GM18499 (cell line): ENCODE data around the gene CLDN24.

Experiments
- ATAC-seq: cut with Tn5 transposase; IDR thresholded peaks from one replicate; pipeline ENCODE4 v1.9.1; 2021; ENCODE audit warnings: moderate number of reproducible peaks; ENCODE audit not compliant: insufficient read depth, unreplicated experiment

CLDN24 gene

GRCh38 chr4:183322326-183322725 lies at the start of gene CLDN24:
CLDN24 (minus strand) TSS chr4:183322426; CDS start chr4:183322426, 0 bp downstream.
- ATAC-seq = no peak

- no peak for ATAC-seq
Measured at GRCh38 chr4:183370786-183371185, 48.6 kb upstream of the CLDN24 start.

GRCh38 chr4:183369073-183369472 lies 46.8 kb upstream of the CLDN24 start:
- ATAC-seq = no peak

GRCh38 chr4:183366206-183366835 lies 44.1 kb upstream of the CLDN24 start:
- ATAC-seq = no peak

GRCh38 chr4:183364025-183364424 lies 41.8 kb upstream of the CLDN24 start:
- no peak for ATAC-seq

GRCh38 chr4:183362916-183363542 lies 40.8 kb upstream of the CLDN24 start:
- ATAC-seq = no peak

GRCh38 chr4:183362036-183362435 lies 39.8 kb upstream of the CLDN24 start:
- no peak for ATAC-seq

GRCh38 chr4:183360161-183360919 lies 38.1 kb upstream of the CLDN24 start:
- ATAC-seq = no peak

GRCh38 chr4:183358215-183358755 lies 36.1 kb upstream of the CLDN24 start:
- no peak for ATAC-seq

GRCh38 chr4:183356931-183357675 lies 34.9 kb upstream of the CLDN24 start:
- ATAC-seq = no peak

GRCh38 chr4:183356173-183356830 lies 34.1 kb upstream of the CLDN24 start:
- ATAC-seq = no peak

GRCh38 chr4:183355405-183355804 lies 33.2 kb upstream of the CLDN24 start:
- no peak for ATAC-seq

GRCh38 chr4:183354219-183354618 lies 32.0 kb upstream of the CLDN24 start:
- no peak for ATAC-seq

GRCh38 chr4:183353557-183353956 lies 31.3 kb upstream of the CLDN24 start:
- no peak for ATAC-seq

GRCh38 chr4:183352546-183352945 lies 30.3 kb upstream of the CLDN24 start:
- ATAC-seq = no peak

- ATAC-seq = no peak
Measured at GRCh38 chr4:183350317-183351071, 28.3 kb upstream of the CLDN24 start.

- no peak for ATAC-seq
Measured at GRCh38 chr4:183349673-183350072, 27.4 kb upstream of the CLDN24 start.

GRCh38 chr4:183348706-183349659 lies 26.8 kb upstream of the CLDN24 start:
- no peak for ATAC-seq
